Activated CD8-positive, alpha-beta memory T cell treated with anti-CD3 and anti-CD28 coated beads, Interleukin-2, amount 10 ng/mL, durations not matched to agents 7 days and 5 days (primary cell): ENCODE results near the gene CCR5AS.

Experiments
- ATAC-seq: fragments of 150-1000 bp; cut with Tn5 transposase; one replicate; pipeline ENCODE4 v1.10.0; 2021; ENCODE audit warnings: moderate library complexity
- CTCF ChIA-PET: fragments of 350-600 bp; sonication (Branson Sonifier 250); formaldehyde crosslinking; loops from one replicate; lab custom pipeline; 2021; ENCODE audit warnings: antibody characterized with exemption; lab: Charles Lee
- DNase-seq: peaks from one replicate; pipeline ENCODE4 v3.0.0-alpha.2; 2020
- H3K27ac Mint-ChIP-seq: one replicate; pipeline ENCODE4 v1.8.0; 2021; ENCODE audit warnings: mild to moderate bottlenecking, mixed read lengths
- H3K27me3 Mint-ChIP-seq: one replicate; pipeline ENCODE4 v1.8.0; 2021; ENCODE audit warnings: mixed read lengths
- H3K36me3 Mint-ChIP-seq: one replicate; pipeline ENCODE4 v1.8.0; 2021; ENCODE audit warnings: mild to moderate bottlenecking, mixed read lengths
- H3K4me1 Mint-ChIP-seq: one replicate; pipeline ENCODE4 v1.8.0; 2021; ENCODE audit warnings: mixed read lengths
- H3K4me3 Mint-ChIP-seq: one replicate; pipeline ENCODE4 v1.8.0; 2021; ENCODE audit warnings: mild to moderate bottlenecking, moderate library complexity, mixed read lengths
- H3K9me3 Mint-ChIP-seq: one replicate; pipeline ENCODE4 v1.8.0; 2022; ENCODE audit warnings: low read depth, mixed read lengths

CCR5AS gene

GRCh38 chr3:46378426-46378942, 28.4 kb downstream of the CCR5AS start:
- ATAC-seq (peak; percentile 34), DNase-seq (peak; percentile 81)
- peaks cover 6% of the 10 kb centered on the region for H3K27me3 Mint-ChIP-seq
- H3K36me3 Mint-ChIP-seq, result peaks cover 39% of the 10 kb centered on the region
- H3K4me3 Mint-ChIP-seq, result no peak overlapping the region
- H3K27ac Mint-ChIP-seq, result peak overlapping the region; percentile 53
- no peaks in the 10 kb centered on the region for H3K9me3 Mint-ChIP-seq
- H3K4me1 Mint-ChIP-seq, result peaks cover 72% of the 10 kb centered on the region
- CTCF ChIA-PET, result interaction anchor here (0.7 to 13.4 kb wide), 31 partner anchors 9 to 440 kb away, joined by 3 to 248 read pairs (median 4); partner anchors contain the start of genes CCR1, CCR3, CCR5AS and CCRL2

DNA sequence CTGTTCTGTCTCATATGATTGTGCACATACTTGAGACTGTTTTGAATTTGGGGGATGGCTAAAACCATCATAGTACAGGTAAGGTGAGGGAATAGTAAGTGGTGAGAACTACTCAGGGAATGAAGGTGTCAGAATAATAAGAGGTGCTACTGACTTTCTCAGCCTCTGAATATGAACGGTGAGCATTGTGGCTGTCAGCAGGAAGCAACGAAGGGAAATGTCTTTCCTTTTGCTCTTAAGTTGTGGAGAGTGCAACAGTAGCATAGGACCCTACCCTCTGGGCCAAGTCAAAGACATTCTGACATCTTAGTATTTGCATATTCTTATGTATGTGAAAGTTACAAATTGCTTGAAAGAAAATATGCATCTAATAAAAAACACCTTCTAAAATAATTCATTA, 31.1 kb downstream of the CCR5AS start:
- Mint-ChIP-seq H3K4me3 (peak overlapping the region; percentile 82), H3K4me1 (peaks cover 84% of the 10 kb centered on the region), H3K27me3 (peaks cover 6% of the 10 kb centered on the region), H3K27ac (peak overlapping the region; percentile 77), H3K36me3 (peaks cover 56% of the 10 kb centered on the region), H3K9me3 (no peaks in the 10 kb centered on the region)
- ATAC-seq, result no peak
- DNase-seq, result no peak
- CTCF ChIA-PET, result interaction anchor here (0.7 to 14.1 kb wide), 6 partner anchors 78 to 1380 kb away, joined by 3 to 248 read pairs (median 32); partner anchors contain the start of gene CCR1

GRCh38 chr3:46375218-46375617, 31.6 kb downstream of the CCR5AS start:
- peaks cover 6% of the 10 kb centered on the region for H3K27me3 Mint-ChIP-seq
- peaks cover 83% of the 10 kb centered on the region for H3K4me1 Mint-ChIP-seq
- peak; percentile 32 for ATAC-seq
- peak overlapping the region; percentile 77 for H3K27ac Mint-ChIP-seq
- no peak for DNase-seq
- H3K4me3 Mint-ChIP-seq, result peak overlapping the region; percentile 82
- no peaks in the 10 kb centered on the region for H3K9me3 Mint-ChIP-seq
- CTCF ChIA-PET, result interaction anchor here (0.7 to 14.1 kb wide), 16 partner anchors 7 to 1380 kb away, joined by 3 to 248 read pairs (median 4); partner anchors contain the start of genes CCR1, CCR5AS and CCRL2
- H3K36me3 Mint-ChIP-seq, result peaks cover 58% of the 10 kb centered on the region

DNA sequence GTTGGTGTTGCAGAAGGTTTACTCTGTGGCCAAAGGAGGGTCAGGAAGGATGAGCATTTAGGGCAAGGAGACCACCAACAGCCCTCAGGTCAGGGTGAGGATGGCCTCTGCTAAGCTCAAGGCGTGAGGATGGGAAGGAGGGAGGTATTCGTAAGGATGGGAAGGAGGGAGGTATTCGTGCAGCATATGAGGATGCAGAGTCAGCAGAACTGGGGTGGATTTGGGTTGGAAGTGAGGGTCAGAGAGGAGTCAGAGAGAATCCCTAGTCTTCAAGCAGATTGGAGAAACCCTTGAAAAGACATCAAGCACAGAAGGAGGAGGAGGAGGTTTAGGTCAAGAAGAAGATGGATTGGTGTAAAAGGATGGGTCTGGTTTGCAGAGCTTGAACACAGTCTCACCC, 32.1 kb downstream of the CCR5AS start:
- ATAC-seq, result no peak
- CTCF ChIA-PET, result interaction anchor here (0.7 to 14.1 kb wide), 16 partner anchors 8 to 436 kb away, joined by 3 to 248 read pairs (median 4); partner anchors contain the start of genes CCR1, CCR5AS and CCRL2
- peaks cover 83% of the 10 kb centered on the region for H3K4me1 Mint-ChIP-seq
- peak overlapping the region; percentile 82 for H3K4me3 Mint-ChIP-seq
- no peak for DNase-seq
- peak overlapping the region; percentile 77 for H3K27ac Mint-ChIP-seq
- H3K9me3 Mint-ChIP-seq, result no peaks in the 10 kb centered on the region
- peaks cover 58% of the 10 kb centered on the region for H3K36me3 Mint-ChIP-seq
- peaks cover 6% of the 10 kb centered on the region for H3K27me3 Mint-ChIP-seq

DNA sequence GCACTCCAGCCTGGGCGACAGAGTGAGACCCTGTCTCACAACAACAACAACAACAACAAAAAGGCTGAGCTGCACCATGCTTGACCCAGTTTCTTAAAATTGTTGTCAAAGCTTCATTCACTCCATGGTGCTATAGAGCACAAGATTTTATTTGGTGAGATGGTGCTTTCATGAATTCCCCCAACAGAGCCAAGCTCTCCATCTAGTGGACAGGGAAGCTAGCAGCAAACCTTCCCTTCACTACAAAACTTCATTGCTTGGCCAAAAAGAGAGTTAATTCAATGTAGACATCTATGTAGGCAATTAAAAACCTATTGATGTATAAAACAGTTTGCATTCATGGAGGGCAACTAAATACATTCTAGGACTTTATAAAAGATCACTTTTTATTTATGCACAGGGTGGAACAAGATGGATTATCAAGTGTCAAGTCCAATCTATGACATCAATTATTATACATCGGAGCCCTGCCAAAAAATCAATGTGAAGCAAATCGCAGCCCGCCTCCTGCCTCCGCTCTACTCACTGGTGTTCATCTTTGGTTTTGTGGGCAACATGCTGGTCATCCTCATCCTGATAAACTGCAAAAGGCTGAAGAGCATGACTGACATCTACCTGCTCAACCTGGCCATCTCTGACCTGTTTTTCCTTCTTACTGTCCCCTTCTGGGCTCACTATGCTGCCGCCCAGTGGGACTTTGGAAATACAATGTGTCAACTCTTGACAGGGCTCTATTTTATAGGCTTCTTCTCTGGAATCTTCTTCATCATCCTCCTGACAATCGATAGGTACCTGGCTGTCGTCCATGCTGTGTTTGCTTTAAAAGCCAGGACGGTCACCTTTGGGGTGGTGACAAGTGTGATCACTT, 34.1 kb downstream of the CCR5AS start:
- H3K4me1 Mint-ChIP-seq, result peaks cover 90% of the 10 kb centered on the region
- ATAC-seq (no peak), DNase-seq (peak; percentile 71)
- H3K4me3 Mint-ChIP-seq, result peak overlapping the region; percentile 82
- CTCF ChIA-PET, result interaction anchor here (0.7 to 14.1 kb wide), 31 partner anchors 10 to 434 kb away, joined by 3 to 248 read pairs (median 8); partner anchors contain the start of genes CCR1, CCR5AS and CCRL2
- no peaks in the 10 kb centered on the region for H3K9me3 Mint-ChIP-seq
- H3K27ac Mint-ChIP-seq, result peak overlapping the region; percentile 98
- peaks cover 55% of the 10 kb centered on the region for H3K36me3 Mint-ChIP-seq
- peaks cover 6% of the 10 kb centered on the region for H3K27me3 Mint-ChIP-seq

DNA sequence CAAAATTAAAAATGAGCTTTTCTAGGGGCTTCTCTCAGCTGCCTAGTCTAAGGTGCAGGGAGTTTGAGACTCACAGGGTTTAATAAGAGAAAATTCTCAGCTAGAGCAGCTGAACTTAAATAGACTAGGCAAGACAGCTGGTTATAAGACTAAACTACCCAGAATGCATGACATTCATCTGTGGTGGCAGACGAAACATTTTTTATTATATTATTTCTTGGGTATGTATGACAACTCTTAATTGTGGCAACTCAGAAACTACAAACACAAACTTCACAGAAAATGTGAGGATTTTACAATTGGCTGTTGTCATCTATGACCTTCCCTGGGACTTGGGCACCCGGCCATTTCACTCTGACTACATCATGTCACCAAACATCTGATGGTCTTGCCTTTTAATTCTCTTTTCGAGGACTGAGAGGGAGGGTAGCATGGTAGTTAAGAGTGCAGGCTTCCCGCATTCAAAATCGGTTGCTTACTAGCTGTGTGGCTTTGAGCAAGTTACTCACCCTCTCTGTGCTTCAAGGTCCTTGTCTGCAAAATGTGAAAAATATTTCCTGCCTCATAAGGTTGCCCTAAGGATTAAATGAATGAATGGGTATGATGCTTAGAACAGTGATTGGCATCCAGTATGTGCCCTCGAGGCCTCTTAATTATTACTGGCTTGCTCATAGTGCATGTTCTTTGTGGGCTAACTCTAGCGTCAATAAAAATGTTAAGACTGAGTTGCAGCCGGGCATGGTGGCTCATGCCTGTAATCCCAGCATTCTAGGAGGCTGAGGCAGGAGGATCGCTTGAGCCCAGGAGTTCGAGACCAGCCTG, 35.1 kb downstream of the CCR5AS start:
- H3K4me1 Mint-ChIP-seq, result peaks cover 89% of the 10 kb centered on the region
- H3K27ac Mint-ChIP-seq, result peak overlapping the region; percentile 98
- ATAC-seq (no peak), DNase-seq (no peak)
- no peaks in the 10 kb centered on the region for H3K9me3 Mint-ChIP-seq
- CTCF ChIA-PET, result interaction anchor here (0.8 to 14.1 kb wide), 32 partner anchors 9 to 293 kb away, joined by 3 to 248 read pairs (median 7); partner anchors contain the start of genes CCR1, CCR5AS and CCRL2
- peak overlapping the region; percentile 82 for H3K4me3 Mint-ChIP-seq
- H3K27me3 Mint-ChIP-seq, result peaks cover 6% of the 10 kb centered on the region
- H3K36me3 Mint-ChIP-seq, result peaks cover 49% of the 10 kb centered on the region

DNA sequence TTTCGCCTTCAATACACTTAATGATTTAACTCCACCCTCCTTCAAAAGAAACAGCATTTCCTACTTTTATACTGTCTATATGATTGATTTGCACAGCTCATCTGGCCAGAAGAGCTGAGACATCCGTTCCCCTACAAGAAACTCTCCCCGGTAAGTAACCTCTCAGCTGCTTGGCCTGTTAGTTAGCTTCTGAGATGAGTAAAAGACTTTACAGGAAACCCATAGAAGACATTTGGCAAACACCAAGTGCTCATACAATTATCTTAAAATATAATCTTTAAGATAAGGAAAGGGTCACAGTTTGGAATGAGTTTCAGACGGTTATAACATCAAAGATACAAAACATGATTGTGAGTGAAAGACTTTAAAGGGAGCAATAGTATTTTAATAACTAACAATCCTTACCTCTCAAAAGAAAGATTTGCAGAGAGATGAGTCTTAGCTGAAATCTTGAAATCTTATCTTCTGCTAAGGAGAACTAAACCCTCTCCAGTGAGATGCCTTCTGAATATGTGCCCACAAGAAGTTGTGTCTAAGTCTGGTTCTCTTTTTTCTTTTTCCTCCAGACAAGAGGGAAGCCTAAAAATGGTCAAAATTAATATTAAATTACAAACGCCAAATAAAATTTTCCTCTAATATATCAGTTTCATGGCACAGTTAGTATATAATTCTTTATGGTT, 35.9 kb downstream of the CCR5AS start, which contains the start of gene CCR5:
TSS of gene CCR5 (plus strand) at position 108 of the 680 bp plus-strand sequence. CDS start 1,957 bp downstream, outside the sequence.
- Mint-ChIP-seq H3K4me3 (peak within 1 kb of the TSS; percentile 82), H3K36me3 (peaks cover 47% of the 10 kb centered on the region), H3K27ac (peak within 1 kb of the TSS; percentile 98), H3K9me3 (no peaks in the 10 kb centered on the region), H3K4me1 (peaks cover 91% of the 10 kb centered on the region), H3K27me3 (peaks cover 6% of the 10 kb centered on the region)
- peak; percentile 81 for DNase-seq
- CTCF ChIA-PET, result interaction anchor here (0.7 to 14.1 kb wide), 34 partner anchors 9 to 432 kb away, joined by 3 to 248 read pairs (median 10); partner anchors contain the start of genes CCR1, CCR2, CCR5AS and CCRL2
- ATAC-seq, result peak; percentile 48

DNA sequence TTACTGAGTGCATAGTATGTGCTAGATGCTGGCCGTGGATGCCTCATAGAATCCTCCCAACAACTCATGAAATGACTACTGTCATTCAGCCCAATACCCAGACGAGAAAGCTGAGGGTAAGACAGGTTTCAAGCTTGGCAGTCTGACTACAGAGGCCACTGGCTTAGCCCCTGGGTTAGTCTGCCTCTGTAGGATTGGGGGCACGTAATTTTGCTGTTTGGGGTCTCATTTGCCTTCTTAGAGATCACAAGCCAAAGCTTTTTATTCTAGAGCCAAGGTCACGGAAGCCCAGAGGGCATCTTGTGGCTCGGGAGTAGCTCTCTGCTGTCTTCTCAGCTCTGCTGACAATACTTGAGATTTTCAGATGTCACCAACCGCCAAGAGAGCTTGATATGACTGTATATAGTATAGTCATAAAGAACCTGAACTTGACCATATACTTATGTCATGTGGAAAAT, 37.2 kb downstream of the CCR5AS start:
- peak overlapping the region; percentile 98 for H3K27ac Mint-ChIP-seq
- H3K4me3 Mint-ChIP-seq, result peak overlapping the region; percentile 82
- DNase-seq, result peak; percentile 84
- H3K27me3 Mint-ChIP-seq, result peaks cover 7% of the 10 kb centered on the region
- CTCF ChIA-PET, result interaction anchor here (0.8 to 14.1 kb wide), 38 partner anchors 8 to 431 kb away, joined by 3 to 248 read pairs (median 10); partner anchors contain the start of genes CCR1, CCR2, CCR5AS and CCRL2
- peak; percentile 74 for ATAC-seq
- H3K36me3 Mint-ChIP-seq, result peaks cover 43% of the 10 kb centered on the region
- H3K4me1 Mint-ChIP-seq, result peaks cover 89% of the 10 kb centered on the region
- H3K9me3 Mint-ChIP-seq, result no peaks in the 10 kb centered on the region

GRCh38 chr3:46369151-46369550, 37.7 kb downstream of the CCR5AS start:
- H3K9me3 Mint-ChIP-seq, result no peaks in the 10 kb centered on the region
- no peak for DNase-seq
- CTCF ChIA-PET, result interaction anchor here (0.8 to 14.1 kb wide), 41 partner anchors 9 to 430 kb away, joined by 3 to 248 read pairs (median 7); partner anchors contain the start of genes CCR1, CCR2, CCR5AS and CCRL2
- peaks cover 86% of the 10 kb centered on the region for H3K4me1 Mint-ChIP-seq
- peaks cover 4% of the 10 kb centered on the region for H3K27me3 Mint-ChIP-seq
- H3K36me3 Mint-ChIP-seq, result peaks cover 42% of the 10 kb centered on the region
- ATAC-seq, result no peak
- peak overlapping the region; percentile 82 for H3K4me3 Mint-ChIP-seq
- peak overlapping the region; percentile 98 for H3K27ac Mint-ChIP-seq

GRCh38 chr3:46368569-46368968, 38.3 kb downstream of the CCR5AS start:
- Mint-ChIP-seq H3K27me3 (peaks cover 4% of the 10 kb centered on the region), H3K9me3 (no peaks in the 10 kb centered on the region), H3K4me3 (peak overlapping the region; percentile 82), H3K27ac (peak overlapping the region; percentile 98), H3K4me1 (peaks cover 83% of the 10 kb centered on the region), H3K36me3 (peaks cover 39% of the 10 kb centered on the region)
- peak; percentile 60 for ATAC-seq
- CTCF ChIA-PET, result interaction anchor here (0.9 to 14.1 kb wide), 35 partner anchors 9 to 402 kb away, joined by 3 to 248 read pairs (median 12); partner anchors contain the start of genes CCR1, CCR2, CCR5AS and CCRL2
- peak; percentile 93 for DNase-seq

DNA sequence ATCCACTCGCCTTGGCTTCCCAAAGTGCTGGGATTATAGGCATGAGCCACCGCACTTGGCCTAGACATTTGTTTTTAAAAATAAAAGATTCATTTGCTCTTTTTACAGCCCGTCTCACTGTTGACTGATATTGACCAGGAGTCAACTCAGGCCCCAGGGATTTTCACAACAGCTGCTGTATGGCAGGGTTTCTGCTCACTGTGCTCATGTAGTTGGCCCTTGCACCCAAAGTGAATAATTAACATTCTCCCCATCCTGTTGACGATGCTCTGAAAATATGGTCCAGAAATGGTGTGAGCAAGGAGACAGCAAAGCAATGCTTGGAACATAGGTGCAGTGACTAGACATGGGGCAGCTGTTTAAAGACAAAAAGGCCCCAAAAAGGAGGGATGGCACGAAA, 39.1 kb downstream of the CCR5AS start:
- H3K9me3 Mint-ChIP-seq, result no peaks in the 10 kb centered on the region
- CTCF ChIA-PET, result interaction anchor here (1.1 to 14.1 kb wide), 25 partner anchors 8 to 401 kb away, joined by 3 to 248 read pairs (median 30); partner anchors contain the start of genes CCR1, CCR2, CCR5AS and CCRL2
- H3K27ac Mint-ChIP-seq, result peak overlapping the region; percentile 98
- peaks cover 34% of the 10 kb centered on the region for H3K36me3 Mint-ChIP-seq
- no peak overlapping the region for H3K4me3 Mint-ChIP-seq
- peaks cover 4% of the 10 kb centered on the region for H3K27me3 Mint-ChIP-seq
- DNase-seq (no peak), ATAC-seq (no peak)
- peaks cover 79% of the 10 kb centered on the region for H3K4me1 Mint-ChIP-seq
